NCI-H1105 (cell line): ENCODE results near the gene FAM171A2.

Experiments used
- DNase-seq: peaks from one replicate; lab custom pipeline; 2025; lab: John Stamatoyannopoulos, UW

The FAM171A2 gene

GRCh38 chr17:44307387-44308186, 56.1 kb downstream of the FAM171A2 start:
- DNase-seq = peak; percentile 51

GRCh38 chr17:44304651-44305050, 59.0 kb downstream of the FAM171A2 start:
- DNase-seq = no peak
